Measurements from ENCODE around the gene COL9A2.

COL9A2 gene

GRCh38 chr1:40312238-40313205 is 4.6 kb downstream of the COL9A2 start:
- Mint-ChIP-seq H3K4me1 (ENCODE audit: low read depth) (peaks cover 16% of the 10 kb centered on the region), H3K27me3 (peaks cover 1% of the 10 kb centered on the region), H3K36me3 (no peaks in the 10 kb centered on the region), H3K4me3 (no peak overlapping the region), H3K27ac (no peak overlapping the region), H3K9me3 (ENCODE audit: low read depth) (no peaks in the 10 kb centered on the region)

- Mint-ChIP-seq H3K4me1 (ENCODE audit: low read depth) (peaks cover 15% of the 10 kb centered on the region), H3K36me3 (no peaks in the 10 kb centered on the region), H3K27ac (no peak overlapping the region), H3K27me3 (no peaks in the 10 kb centered on the region), H3K9me3 (ENCODE audit: low read depth) (no peaks in the 10 kb centered on the region), H3K4me3 (no peak overlapping the region)
These were observed 5.4 kb downstream of the COL9A2 start for GRCh38 chr1:40311692-40312091.

- Mint-ChIP-seq H3K36me3 (no peaks in the 10 kb centered on the region), H3K4me1 (ENCODE audit: low read depth) (peaks cover 15% of the 10 kb centered on the region), H3K27me3 (no peaks in the 10 kb centered on the region), H3K9me3 (ENCODE audit: low read depth) (no peaks in the 10 kb centered on the region), H3K4me3 (no peak overlapping the region), H3K27ac (no peak overlapping the region)
These were observed 6.0 kb downstream of the COL9A2 start for GRCh38 chr1:40310983-40311642.

- H3K4me3 Mint-ChIP-seq: no peak overlapping the region
- no peaks in the 10 kb centered on the region for H3K27me3 Mint-ChIP-seq
- no peaks in the 10 kb centered on the region for H3K9me3 Mint-ChIP-seq (ENCODE audit: low read depth)
- H3K27ac Mint-ChIP-seq: no peak overlapping the region
- H3K4me1 Mint-ChIP-seq (ENCODE audit: low read depth): peaks cover 11% of the 10 kb centered on the region
- H3K36me3 Mint-ChIP-seq: no peaks in the 10 kb centered on the region
These were observed 7.0 kb downstream of the COL9A2 start for GRCh38 chr1:40310129-40310461.

- Mint-ChIP-seq H3K4me1 (ENCODE audit: low read depth) (peaks cover 8% of the 10 kb centered on the region), H3K4me3 (no peak overlapping the region), H3K9me3 (ENCODE audit: low read depth) (no peaks in the 10 kb centered on the region), H3K27ac (no peak overlapping the region), H3K27me3 (no peaks in the 10 kb centered on the region), H3K36me3 (no peaks in the 10 kb centered on the region)
These were observed 7.5 kb downstream of the COL9A2 start for GRCh38 chr1:40309374-40310128.

GRCh38 chr1:40308036-40308727 is 8.9 kb downstream of the COL9A2 start:
- H3K27ac Mint-ChIP-seq: no peak overlapping the region
- no peaks in the 10 kb centered on the region for H3K27me3 Mint-ChIP-seq
- H3K36me3 Mint-ChIP-seq: no peaks in the 10 kb centered on the region
- no peak overlapping the region for H3K4me3 Mint-ChIP-seq
- peaks cover 4% of the 10 kb centered on the region for H3K4me1 Mint-ChIP-seq (ENCODE audit: low read depth)
- H3K9me3 Mint-ChIP-seq (ENCODE audit: low read depth): no peaks in the 10 kb centered on the region

GRCh38 chr1:40307186-40307585 is 9.9 kb downstream of the COL9A2 start:
- H3K9me3 Mint-ChIP-seq (ENCODE audit: low read depth): no peaks in the 10 kb centered on the region
- H3K27ac Mint-ChIP-seq: no peak overlapping the region
- H3K36me3 Mint-ChIP-seq: no peaks in the 10 kb centered on the region
- H3K27me3 Mint-ChIP-seq: no peaks in the 10 kb centered on the region
- no peak overlapping the region for H3K4me3 Mint-ChIP-seq
- no peaks in the 10 kb centered on the region for H3K4me1 Mint-ChIP-seq (ENCODE audit: low read depth)

GRCh38 chr1:40306296-40306695 is 10.8 kb downstream of the COL9A2 start:
- Mint-ChIP-seq H3K9me3 (ENCODE audit: low read depth) (no peaks in the 10 kb centered on the region), H3K27ac (no peak overlapping the region), H3K27me3 (no peaks in the 10 kb centered on the region), H3K4me3 (no peak overlapping the region), H3K36me3 (no peaks in the 10 kb centered on the region), H3K4me1 (ENCODE audit: low read depth) (no peaks in the 10 kb centered on the region)

GRCh38 chr1:40305871-40306270 is 11.2 kb downstream of the COL9A2 start:
- no peaks in the 10 kb centered on the region for H3K27me3 Mint-ChIP-seq
- no peaks in the 10 kb centered on the region for H3K4me1 Mint-ChIP-seq (ENCODE audit: low read depth)
- H3K9me3 Mint-ChIP-seq (ENCODE audit: low read depth): no peaks in the 10 kb centered on the region
- no peak overlapping the region for H3K27ac Mint-ChIP-seq
- H3K4me3 Mint-ChIP-seq: no peak overlapping the region
- no peaks in the 10 kb centered on the region for H3K36me3 Mint-ChIP-seq

- Mint-ChIP-seq H3K27me3 (no peaks in the 10 kb centered on the region), H3K4me1 (ENCODE audit: low read depth) (no peaks in the 10 kb centered on the region)
These were observed 11.6 kb downstream of the COL9A2 start for GRCh38 chr1:40305451-40305850.

GRCh38 chr1:40303790-40304189 is 13.3 kb downstream of the COL9A2 start:
- Mint-ChIP-seq H3K9me3 (ENCODE audit: low read depth) (no peaks in the 10 kb centered on the region), H3K27ac (no peak overlapping the region), H3K27me3 (no peaks in the 10 kb centered on the region), H3K4me1 (ENCODE audit: low read depth) (no peaks in the 10 kb centered on the region), H3K4me3 (no peak overlapping the region), H3K36me3 (no peaks in the 10 kb centered on the region)

More at GRCh38 chr1:40305451-40305850, 11.6 kb downstream of the COL9A2 start:
- Mint-ChIP-seq H3K27ac (no peak overlapping the region), H3K4me3 (no peak overlapping the region), H3K9me3 (ENCODE audit: low read depth) (no peaks in the 10 kb centered on the region), H3K36me3 (no peaks in the 10 kb centered on the region)

- Mint-ChIP-seq H3K36me3 (no peaks in the 10 kb centered on the region), H3K27ac (no peak overlapping the region), H3K9me3 (ENCODE audit: low read depth) (no peaks in the 10 kb centered on the region), H3K27me3 (no peaks in the 10 kb centered on the region), H3K4me3 (no peak overlapping the region), H3K4me1 (ENCODE audit: low read depth) (no peaks in the 10 kb centered on the region)
These were observed 13.9 kb downstream of the COL9A2 start for GRCh38 chr1:40303051-40303771.

- no peaks in the 10 kb centered on the region for H3K27me3 Mint-ChIP-seq
- no peaks in the 10 kb centered on the region for H3K4me1 Mint-ChIP-seq (ENCODE audit: low read depth)
- H3K4me3 Mint-ChIP-seq: no peak overlapping the region
- no peak overlapping the region for H3K27ac Mint-ChIP-seq
- H3K9me3 Mint-ChIP-seq (ENCODE audit: low read depth): no peaks in the 10 kb centered on the region
- H3K36me3 Mint-ChIP-seq: no peaks in the 10 kb centered on the region
These were observed 14.6 kb downstream of the COL9A2 start for GRCh38 chr1:40302475-40302874.

Measured in activated naive CD8-positive, alpha-beta T cell (primary cell).